Measurements from ENCODE around the gene RAMP1. TPM values are rescaled to one million over a fixed set of nuclear protein-coding genes. Genes with fewer than 3 reads are reported as not detected.
"Not testable (repeated sequence)": the region's sequence is repeated elsewhere in the genome, so short reads cannot be mapped to it uniquely, and the experiment has no call there.

The RAMP1 gene
- total RNA-seq, 1 donor from 2014 or later = 4.4 TPM

DNA sequence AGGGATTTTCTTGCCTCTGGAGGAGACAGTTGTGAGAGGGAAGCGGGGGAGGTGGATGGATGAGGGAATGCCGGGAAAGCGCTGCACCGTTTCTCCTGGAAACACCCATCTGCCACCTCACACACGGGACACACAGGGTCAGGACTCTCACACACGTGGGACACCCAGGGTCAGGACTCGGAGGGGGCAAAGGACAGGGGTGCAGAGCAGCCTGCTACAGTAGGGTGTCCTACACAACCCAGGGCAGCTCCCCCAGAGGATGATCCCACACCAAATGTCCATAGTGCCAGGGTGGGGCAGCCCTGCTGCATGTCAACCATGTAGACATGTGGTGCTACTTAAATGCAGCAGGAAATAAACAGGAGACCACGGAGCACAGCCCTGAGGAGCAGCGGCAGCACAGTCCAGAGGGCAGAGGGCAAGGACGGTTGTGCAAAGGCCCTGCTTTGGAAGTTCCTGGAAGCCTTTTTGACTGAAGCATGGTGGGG, 5.1 kb downstream of the RAMP1 start:
- H3K27me3 ChIP-seq (ENCODE audit: control insufficient read depth, insufficient read depth, low read length) = no peaks in the 10 kb centered on the region
- TF ChIP-seq, protein P1, sequence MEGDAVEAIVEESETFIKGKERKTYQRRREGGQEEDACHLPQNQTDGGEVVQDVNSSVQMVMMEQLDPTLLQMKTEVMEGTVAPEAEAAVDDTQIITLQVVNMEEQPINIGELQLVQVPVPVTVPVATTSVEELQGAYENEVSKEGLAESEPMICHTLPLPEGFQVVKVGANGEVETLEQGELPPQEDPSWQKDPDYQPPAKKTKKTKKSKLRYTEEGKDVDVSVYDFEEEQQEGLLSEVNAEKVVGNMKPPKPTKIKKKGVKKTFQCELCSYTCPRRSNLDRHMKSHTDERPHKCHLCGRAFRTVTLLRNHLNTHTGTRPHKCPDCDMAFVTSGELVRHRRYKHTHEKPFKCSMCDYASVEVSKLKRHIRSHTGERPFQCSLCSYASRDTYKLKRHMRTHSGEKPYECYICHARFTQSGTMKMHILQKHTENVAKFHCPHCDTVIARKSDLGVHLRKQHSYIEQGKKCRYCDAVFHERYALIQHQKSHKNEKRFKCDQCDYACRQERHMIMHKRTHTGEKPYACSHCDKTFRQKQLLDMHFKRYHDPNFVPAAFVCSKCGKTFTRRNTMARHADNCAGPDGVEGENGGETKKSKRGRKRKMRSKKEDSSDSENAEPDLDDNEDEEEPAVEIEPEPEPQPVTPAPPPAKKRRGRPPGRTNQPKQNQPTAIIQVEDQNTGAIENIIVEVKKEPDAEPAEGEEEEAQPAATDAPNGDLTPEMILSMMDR (IDR thresholded peaks at IDR 0.05; ENCODE audit: insufficient read depth, low read length, poor library complexity, severe bottlenecking) = no peak
- no peak overlapping the region for H3K4me3 ChIP-seq (ENCODE audit: low read depth, low read length)
- no peaks in the 10 kb centered on the region for H3K36me3 ChIP-seq (ENCODE audit: control insufficient read depth, insufficient read depth, low read length)
- DNase-seq (ENCODE audit: low read depth) = no peak

DNA sequence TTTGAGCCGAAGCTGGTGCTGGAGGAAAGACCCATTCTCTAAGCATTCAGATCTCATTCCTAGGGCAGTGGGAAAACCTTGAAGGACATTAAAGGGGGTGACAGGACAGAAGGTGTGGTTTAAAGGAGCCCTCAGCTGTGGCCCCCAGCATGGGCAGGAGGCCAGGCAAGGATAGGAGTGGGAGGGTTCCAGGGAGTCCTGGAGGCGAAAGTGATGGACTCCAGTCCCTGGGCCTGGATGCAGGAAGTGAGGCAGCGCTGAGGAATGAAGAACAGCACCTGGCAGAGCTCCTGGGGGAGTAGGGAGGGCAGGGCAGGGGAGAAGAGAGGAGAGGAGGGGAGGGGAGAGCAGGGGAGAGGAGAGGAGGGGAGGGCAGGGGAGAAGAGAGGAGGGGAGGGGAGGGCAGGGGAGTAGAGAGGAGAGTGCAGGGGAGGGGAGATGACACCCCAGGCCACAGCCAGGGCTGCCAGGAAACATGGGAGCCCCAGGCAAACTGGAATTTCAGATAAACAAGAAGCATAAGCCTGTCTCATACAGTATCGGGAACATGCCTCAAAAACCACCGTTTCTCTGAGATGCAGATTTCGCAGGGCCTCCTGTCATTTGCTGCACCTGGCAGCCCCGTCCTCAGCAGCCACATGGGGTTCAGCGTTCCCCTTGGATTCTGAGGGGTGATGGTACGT, 5.7 kb downstream of the RAMP1 start:
- Histone ChIP-seq H3K27me3 (ENCODE audit: control insufficient read depth, insufficient read depth, low read length) (no peaks in the 10 kb centered on the region), H3K36me3 (ENCODE audit: control insufficient read depth, insufficient read depth, low read length) (no peaks in the 10 kb centered on the region), H3K4me3 (ENCODE audit: low read depth, low read length) (no peak overlapping the region)
- TF ChIP-seq, protein P1 (IDR thresholded peaks at IDR 0.05; ENCODE audit: insufficient read depth, low read length, poor library complexity, severe bottlenecking) = no peak
- no peak for DNase-seq (ENCODE audit: low read depth)

DNA sequence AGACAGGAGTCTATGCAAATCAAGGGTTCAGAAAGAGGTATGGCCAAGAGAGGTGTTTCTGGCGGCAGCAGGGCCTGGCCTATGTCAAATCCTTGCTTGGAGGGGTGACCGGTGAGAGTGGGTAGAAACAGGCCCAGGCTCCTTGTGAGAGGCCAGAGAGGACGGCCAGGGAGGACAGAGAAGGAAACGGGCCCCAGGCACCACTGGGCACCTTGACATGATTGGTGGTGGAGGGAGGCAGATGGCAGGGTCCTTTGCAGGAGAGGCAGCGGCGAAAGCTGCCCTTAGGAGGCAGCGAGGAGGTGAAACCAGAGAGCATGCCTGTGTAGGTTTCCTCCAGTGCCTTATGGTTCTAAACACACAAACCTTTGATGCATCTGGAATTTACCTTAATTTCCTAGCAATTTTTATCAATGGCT, 6.2 kb downstream of the RAMP1 start:
- TF ChIP-seq, protein P1 (IDR thresholded peaks at IDR 0.05; ENCODE audit: insufficient read depth, low read length, poor library complexity, severe bottlenecking) = peak; percentile 28
- Histone ChIP-seq H3K27me3 (ENCODE audit: control insufficient read depth, insufficient read depth, low read length) (no peaks in the 10 kb centered on the region), H3K4me3 (ENCODE audit: low read depth, low read length) (no peak overlapping the region), H3K36me3 (ENCODE audit: control insufficient read depth, insufficient read depth, low read length) (no peaks in the 10 kb centered on the region)
- no peak for DNase-seq (ENCODE audit: low read depth)

DNA sequence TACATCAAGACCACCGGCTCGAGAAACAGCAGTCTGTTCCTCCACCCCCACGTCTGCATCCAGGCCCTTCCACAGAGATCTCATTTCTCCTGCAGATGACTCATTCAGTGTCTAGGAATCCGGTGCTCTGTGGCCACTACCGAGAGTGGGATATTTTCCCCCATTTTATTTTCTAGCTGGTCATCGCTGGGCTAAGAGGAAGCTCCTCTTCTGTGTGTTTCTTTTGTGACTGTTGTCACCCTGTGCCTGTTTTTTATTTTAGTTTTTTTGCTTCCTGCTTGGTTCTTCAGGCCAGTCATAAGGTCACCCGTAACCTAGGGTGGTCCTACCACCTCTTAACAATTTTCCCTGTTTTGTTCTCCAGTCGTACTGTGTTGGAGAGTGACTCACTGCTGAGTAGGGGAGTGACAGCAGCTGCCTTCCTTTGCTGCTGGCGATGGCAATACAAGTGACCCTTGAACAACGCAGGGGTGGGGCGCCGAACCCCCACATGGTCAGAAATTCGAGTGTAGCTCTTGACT, 6.7 kb downstream of the RAMP1 start:
- Histone ChIP-seq H3K4me3 (ENCODE audit: low read depth, low read length) (no peak overlapping the region), H3K27me3 (ENCODE audit: control insufficient read depth, insufficient read depth, low read length) (no peaks in the 10 kb centered on the region), H3K36me3 (ENCODE audit: control insufficient read depth, insufficient read depth, low read length) (no peaks in the 10 kb centered on the region)
- DNase-seq (ENCODE audit: low read depth) = no peak
- TF ChIP-seq, protein P1 (IDR thresholded peaks at IDR 0.05; ENCODE audit: insufficient read depth, low read length, poor library complexity, severe bottlenecking) = no peak

DNA sequence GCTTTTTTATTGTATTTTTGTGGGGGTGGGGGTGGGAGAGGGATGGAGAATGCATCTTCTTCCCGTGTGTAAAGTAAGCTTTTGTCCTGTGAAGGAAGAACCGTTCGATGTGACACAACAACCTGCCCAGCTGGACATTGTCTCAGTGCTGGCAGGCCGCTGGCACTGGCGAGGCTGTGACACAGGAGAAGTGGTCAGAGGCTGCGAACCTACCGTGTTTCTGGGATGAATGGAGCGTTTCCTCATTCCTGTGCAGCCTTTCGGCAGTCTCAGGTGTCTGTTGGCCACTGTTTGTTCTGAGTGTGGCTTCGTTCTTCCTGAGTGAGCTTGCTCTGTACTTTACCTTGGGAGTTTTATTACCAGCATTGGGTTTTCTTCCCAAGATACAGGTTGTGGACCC, 8.0 kb downstream of the RAMP1 start:
- no peaks in the 10 kb centered on the region for H3K36me3 ChIP-seq (ENCODE audit: control insufficient read depth, insufficient read depth, low read length)
- TF ChIP-seq, protein P1 (IDR thresholded peaks at IDR 0.05; ENCODE audit: insufficient read depth, low read length, poor library complexity, severe bottlenecking) = no peak
- no peak for DNase-seq (ENCODE audit: low read depth)
- H3K4me3 ChIP-seq (ENCODE audit: low read depth, low read length) = no peak overlapping the region
- no peaks in the 10 kb centered on the region for H3K27me3 ChIP-seq (ENCODE audit: control insufficient read depth, insufficient read depth, low read length)

DNA sequence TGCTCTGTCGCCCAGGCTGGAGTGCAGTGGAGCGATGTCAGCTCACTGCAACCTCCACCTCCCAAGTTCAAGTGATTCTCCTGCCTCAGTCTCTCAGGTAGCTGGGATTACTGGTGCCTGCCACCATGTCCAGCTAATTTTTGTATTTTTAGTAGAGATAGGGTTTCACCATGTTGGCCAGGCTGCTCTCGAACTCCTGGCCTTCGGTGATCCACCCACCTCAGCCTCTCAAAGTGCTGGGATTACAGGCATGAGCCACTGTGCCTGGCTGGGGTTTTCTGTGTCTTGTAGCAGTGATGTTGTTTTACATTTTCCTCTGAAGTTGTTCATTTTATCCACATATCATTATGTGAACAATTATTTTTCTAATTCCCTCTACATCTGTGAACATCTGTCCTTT, 8.7 kb downstream of the RAMP1 start:
- not testable (repeated sequence) for H3K27me3 ChIP-seq (ENCODE audit: control insufficient read depth, insufficient read depth, low read length); H3K4me3 ChIP-seq (ENCODE audit: low read depth, low read length); DNase-seq (ENCODE audit: low read depth); H3K36me3 ChIP-seq (ENCODE audit: control insufficient read depth, insufficient read depth, low read length)

Data from kidney epithelial cell (primary cell).